ENCODE data around the gene ING4. TPM values are rescaled to one million over a fixed set of nuclear protein-coding genes. Genes with fewer than 3 reads are reported as not detected.
A peak's percentile ranks its signal among the peaks of the same experiment; 100 is the strongest.

ING4 gene
- total RNA-seq, 1 donor from 2014 or later = 135 TPM

- peak overlapping the region; percentile 93 for H3K4me3 Mint-ChIP-seq
- Histone ChIP-seq H3F3A (ENCODE audit: low read depth) (peaks cover 49% of the 10 kb centered on the region), H3K9ac (no peak overlapping the region), H3K4me2 (peak overlapping the region; percentile 91), H3K27ac (no peak overlapping the region), H3K4me3 (peak overlapping the region; percentile 96), H3K27me3 (peaks cover 17% of the 10 kb centered on the region), H3K9me3 (ENCODE audit: low read depth) (no peaks in the 10 kb centered on the region), H3K4me1 (peaks cover 20% of the 10 kb centered on the region), H3K36me3 (no peaks in the 10 kb centered on the region), H2AFZ (replicated peaks) (peak overlapping the region; percentile 75), H3K79me2 (ENCODE audit: low read depth) (peaks cover 19% of the 10 kb centered on the region), H4K20me1 (ENCODE audit: low read depth) (no peaks in the 10 kb centered on the region)
- H3K27ac Mint-ChIP-seq = peak overlapping the region; percentile 84
- peaks cover 34% of the 10 kb centered on the region for H3K4me1 Mint-ChIP-seq
- no peak for DNase-seq (ENCODE audit: low spot score)
- H3K9me3 Mint-ChIP-seq = peaks cover 2% of the 10 kb centered on the region
- H3K27me3 Mint-ChIP-seq (ENCODE audit: insufficient read depth, low read depth) = peaks cover 26% of the 10 kb centered on the region
- H3K36me3 Mint-ChIP-seq = peaks cover 4% of the 10 kb centered on the region
- TF ChIP-seq EZH2 (IDR thresholded peaks at IDR 0.05) = no peak
- TF ChIP-seq CTCF (IDR thresholded peaks at IDR 0.05) = no peak
- TF ChIP-seq EZH2phosphoT487 (IDR thresholded peaks at IDR 0.05) = no peak
These were observed 38.3 kb upstream of the ING4 start for GRCh38 chr12:6701078-6701768.

- Mint-ChIP-seq H3K4me3 (peak within 1 kb of the TSS; percentile 93), H3K27ac (peak within 1 kb of the TSS; percentile 91), H3K36me3 (peaks cover 7% of the 10 kb centered on the region), H3K27me3 (ENCODE audit: insufficient read depth, low read depth) (peaks cover 28% of the 10 kb centered on the region), H3K4me1 (peaks cover 34% of the 10 kb centered on the region), H3K9me3 (peaks cover 2% of the 10 kb centered on the region)
- Histone ChIP-seq H3F3A (ENCODE audit: low read depth) (peaks cover 49% of the 10 kb centered on the region), H3K27ac (no peak within 1 kb of the TSS), H3K4me3 (peak within 1 kb of the TSS; percentile 96), H4K20me1 (ENCODE audit: low read depth) (no peaks in the 10 kb centered on the region), H3K79me2 (ENCODE audit: low read depth) (peaks cover 19% of the 10 kb centered on the region), H3K4me2 (peak within 1 kb of the TSS; percentile 91), H2AFZ (replicated peaks) (peak within 1 kb of the TSS; percentile 93), H3K9ac (peak within 1 kb of the TSS; percentile 50), H3K9me3 (ENCODE audit: low read depth) (no peaks in the 10 kb centered on the region), H3K27me3 (peaks cover 17% of the 10 kb centered on the region), H3K4me1 (peaks cover 20% of the 10 kb centered on the region), H3K36me3 (no peaks in the 10 kb centered on the region)
- TF ChIP-seq EZH2phosphoT487 (IDR thresholded peaks at IDR 0.05) (no peak), EZH2 (IDR thresholded peaks at IDR 0.05) (no peak), CTCF (IDR thresholded peaks at IDR 0.05) (no peak)
- DNase-seq (ENCODE audit: low spot score) = peak; percentile 74
These were observed 37.7 kb upstream of the ING4 start, which contains the start of gene PIANP for GRCh38 chr12:6700646-6701051. Gene PIANP, minus strand, starts transcription at chr12:6700815. Its CDS starts 2,754 bp downstream, at chr12:6698061.

- H3K4me1 ChIP-seq = peaks cover 20% of the 10 kb centered on the region
- H3K9me3 ChIP-seq (ENCODE audit: low read depth) = no peaks in the 10 kb centered on the region
- H3K27me3 ChIP-seq = peaks cover 17% of the 10 kb centered on the region
- Mint-ChIP-seq H3K27ac (peak overlapping the region; percentile 91), H3K4me1 (peaks cover 32% of the 10 kb centered on the region), H3K27me3 (ENCODE audit: insufficient read depth, low read depth) (peaks cover 25% of the 10 kb centered on the region), H3K36me3 (peaks cover 8% of the 10 kb centered on the region), H3K9me3 (peaks cover 2% of the 10 kb centered on the region), H3K4me3 (peak overlapping the region; percentile 88)
- H3K36me3 ChIP-seq = no peaks in the 10 kb centered on the region
- peak overlapping the region; percentile 93 for H2AFZ ChIP-seq (replicated peaks)
- peak overlapping the region; percentile 50 for H3K9ac ChIP-seq
- no peak for TF ChIP-seq CTCF (IDR thresholded peaks at IDR 0.05)
- no peak for TF ChIP-seq EZH2phosphoT487 (IDR thresholded peaks at IDR 0.05)
- no peak for TF ChIP-seq EZH2 (IDR thresholded peaks at IDR 0.05)
- H4K20me1 ChIP-seq (ENCODE audit: low read depth) = no peaks in the 10 kb centered on the region
- no peak overlapping the region for H3K27ac ChIP-seq
- H3F3A ChIP-seq (ENCODE audit: low read depth) = peaks cover 49% of the 10 kb centered on the region
- peaks cover 19% of the 10 kb centered on the region for H3K79me2 ChIP-seq (ENCODE audit: low read depth)
- H3K4me2 ChIP-seq = peak overlapping the region; percentile 91
- H3K4me3 ChIP-seq = peak overlapping the region; percentile 96
- DNase-seq (ENCODE audit: low spot score) = peak; percentile 74
These were observed 37.2 kb upstream of the ING4 start for GRCh38 chr12:6699989-6700645.

Measured in neural progenitor cell (in vitro differentiated cells).